HepG2 (cell line): Measurements from ENCODE around the gene KCNIP3. TPM values are rescaled to one million over a fixed set of nuclear protein-coding genes. Genes with fewer than 3 reads are reported as not detected.

Experiments
- ARID2 ChIP-seq: sonication (generic); formaldehyde crosslinking; IDR thresholded peaks from 2 replicates; pipeline ENCODE4 v1.8.1; 2022; ENCODE audit warnings: mild to moderate bottlenecking, missing genetic modification reagents, borderline replicate concordance
- ATF7 ChIP-seq, 2 experiments: fragments of 450-650 bp in 1 of 2; sonication (generic) in 1 of 2; formaldehyde crosslinking in 1 of 2; IDR thresholded peaks; 2 replicates each; pipeline versions ENCODE4 v1.4.0 to v1.6.1; 2016 to 2020; ENCODE audit warnings: antibody characterized with exemption in 1 of 2, mild to moderate bottlenecking in 1 of 2, missing genetic modification reagents in 1 of 2
- ISX ChIP-seq: sonication (generic); formaldehyde crosslinking; conservative IDR thresholded peaks from 2 replicates; pipeline ENCODE4 v1.5.0; 2020; ENCODE audit warnings: missing genetic modification reagents
- SALL1 ChIP-seq: sonication (generic); formaldehyde crosslinking; IDR thresholded peaks from 2 replicates; pipeline ENCODE4 v1.8.0; 2022; ENCODE audit warnings: mild to moderate bottlenecking, missing genetic modification reagents
- SRSF1 ChIP-seq: fragments of 200-400 bp; formaldehyde crosslinking; optimal IDR thresholded peaks from 2 replicates; pipeline ENCODE3; 2017; ENCODE audit warnings: mild to moderate bottlenecking, low read depth, low read length, moderate library complexity
- XRCC5 ChIP-seq: fragments of 200-400 bp; formaldehyde crosslinking; optimal IDR thresholded peaks from 2 replicates; pipeline ENCODE3; 2017; ENCODE audit warnings: mild to moderate bottlenecking, low read length
- YEATS4 ChIP-seq: sonication (generic); formaldehyde crosslinking; IDR thresholded peaks from 2 replicates; pipeline ENCODE4 v1.4.0; 2020; ENCODE audit warnings: missing genetic modification reagents, borderline replicate concordance
- ZNF7 ChIP-seq: IDR thresholded peaks from 2 replicates; pipeline ENCODE4 v1.6.1; 2016; ENCODE audit warnings: missing biosample characterization, missing genetic modification reagents
- polyA plus RNA-seq, 8 experiments: library from polyadenylated mRNA; depleted of rRNA in 3 of 8; stranded (reverse) in 7 of 8; unstranded in 1 of 8; fragments of >200 nt; fragmentation: Illumina TruSeq in 4 of 8; extraction: Trizol in 4 of 8; gene quantifications; 2 replicates each; pipeline versions ENCODE4 v1.2.1 to v1.2.3, GENCODE V29; 2011 to 2016; ENCODE audit warnings: low read depth in 4 of 8, missing spikeins in 1 of 8, mixed read lengths in 1 of 8; ENCODE audit not compliant: insufficient read depth in 1 of 8
- total RNA-seq, 5 experiments: library from RNA; depleted of rRNA; stranded (reverse); fragments of >200 nt; fragmentation: Illumina TruSeq; extraction: Trizol; gene quantifications; 2 replicates each; pipeline ENCODE4 v1.2.3, GENCODE V29; 2016; ENCODE audit warnings: low read depth in 1 of 5
- TF ChIP-seq, protein P1 (sequence below): sonication (generic); formaldehyde crosslinking; IDR thresholded peaks from 2 replicates; pipeline ENCODE4 v1.4.0; 2020; ENCODE audit warnings: missing genetic modification reagents, borderline replicate concordance
- TF ChIP-seq, protein P2 (sequence below): sonication (generic); formaldehyde crosslinking; IDR thresholded peaks from 2 replicates; pipeline ENCODE4 v1.5.0; 2020; ENCODE audit warnings: missing genetic modification reagents

KCNIP3 gene
- total and polyA plus RNA-seq, 2 of the 13 experiments (the other 11 are each of a cell fraction or from before 2014, with no cell fraction given): not detected

DNA sequence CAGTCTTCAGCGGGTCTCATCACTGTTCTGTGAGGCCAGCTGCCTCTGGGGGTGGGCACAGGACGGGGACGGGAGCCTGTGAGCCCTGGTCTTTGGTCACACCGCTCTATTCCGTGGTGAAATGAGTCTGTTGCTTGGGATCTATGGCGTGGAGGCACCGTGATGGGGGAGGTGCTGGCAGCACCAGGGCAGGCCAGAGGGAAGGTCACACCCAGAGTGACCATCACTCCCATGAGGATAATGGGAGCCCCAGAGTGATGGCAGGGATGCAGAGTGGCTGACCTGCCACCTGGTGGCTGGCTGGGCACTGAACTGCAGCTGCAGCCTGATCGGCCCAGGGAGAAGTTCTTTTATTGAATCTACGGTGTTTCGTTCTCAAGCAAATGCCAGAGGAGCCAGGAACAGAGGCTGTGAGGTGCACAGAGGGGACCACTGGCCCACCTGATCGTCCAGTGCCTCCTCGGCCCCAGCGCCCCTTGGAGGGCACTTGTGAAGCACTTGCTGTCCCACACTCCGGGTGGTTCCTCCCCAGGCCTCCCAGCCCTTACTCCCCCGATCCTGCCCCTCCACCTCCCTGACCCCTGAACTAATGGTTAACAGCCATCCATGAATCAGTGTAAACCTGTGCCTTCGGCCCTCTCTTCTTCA is 17.9 kb downstream of the KCNIP3 start (continued):
- TF ChIP-seq XRCC5 (peak; percentile 65), YEATS4 (CRISPR knock-in tag) (no peak), ATF7 (IDR thresholded peaks at IDR 0.05) (no peak), ATF7 (CRISPR knock-in tag; IDR thresholded peaks at IDR 0.05) (no peak), SRSF1 (no peak), ISX (no peak), ZNF7 (CRISPR knock-in tag) (no peak), SALL1 (peak; percentile 18; the same call in 1 of the 2 replicates), ARID2 (CRISPR knock-in tag) (no peak)
- TF ChIP-seq, protein P1, sequence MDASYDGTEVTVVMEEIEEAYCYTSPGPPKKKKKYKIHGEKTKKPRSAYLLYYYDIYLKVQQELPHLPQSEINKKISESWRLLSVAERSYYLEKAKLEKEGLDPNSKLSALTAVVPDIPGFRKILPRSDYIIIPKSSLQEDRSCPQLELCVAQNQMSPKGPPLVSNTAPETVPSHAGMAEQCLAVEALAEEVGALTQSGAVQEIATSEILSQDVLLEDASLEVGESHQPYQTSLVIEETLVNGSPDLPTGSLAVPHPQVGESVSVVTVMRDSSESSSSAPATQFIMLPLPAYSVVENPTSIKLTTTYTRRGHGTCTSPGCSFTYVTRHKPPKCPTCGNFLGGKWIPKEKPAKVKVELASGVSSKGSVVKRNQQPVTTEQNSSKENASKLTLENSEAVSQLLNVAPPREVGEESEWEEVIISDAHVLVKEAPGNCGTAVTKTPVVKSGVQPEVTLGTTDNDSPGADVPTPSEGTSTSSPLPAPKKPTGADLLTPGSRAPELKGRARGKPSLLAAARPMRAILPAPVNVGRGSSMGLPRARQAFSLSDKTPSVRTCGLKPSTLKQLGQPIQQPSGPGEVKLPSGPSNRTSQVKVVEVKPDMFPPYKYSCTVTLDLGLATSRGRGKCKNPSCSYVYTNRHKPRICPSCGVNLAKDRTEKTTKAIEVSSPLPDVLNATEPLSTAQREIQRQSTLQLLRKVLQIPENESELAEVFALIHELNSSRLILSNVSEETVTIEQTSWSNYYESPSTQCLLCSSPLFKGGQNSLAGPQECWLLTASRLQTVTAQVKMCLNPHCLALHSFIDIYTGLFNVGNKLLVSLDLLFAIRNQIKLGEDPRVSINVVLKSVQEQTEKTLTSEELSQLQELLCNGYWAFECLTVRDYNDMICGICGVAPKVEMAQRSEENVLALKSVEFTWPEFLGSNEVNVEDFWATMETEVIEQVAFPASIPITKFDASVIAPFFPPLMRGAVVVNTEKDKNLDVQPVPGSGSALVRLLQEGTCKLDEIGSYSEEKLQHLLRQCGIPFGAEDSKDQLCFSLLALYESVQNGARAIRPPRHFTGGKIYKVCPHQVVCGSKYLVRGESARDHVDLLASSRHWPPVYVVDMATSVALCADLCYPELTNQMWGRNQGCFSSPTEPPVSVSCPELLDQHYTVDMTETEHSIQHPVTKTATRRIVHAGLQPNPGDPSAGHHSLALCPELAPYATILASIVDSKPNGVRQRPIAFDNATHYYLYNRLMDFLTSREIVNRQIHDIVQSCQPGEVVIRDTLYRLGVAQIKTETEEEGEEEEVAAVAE: no peak
- TF ChIP-seq, protein P2, sequence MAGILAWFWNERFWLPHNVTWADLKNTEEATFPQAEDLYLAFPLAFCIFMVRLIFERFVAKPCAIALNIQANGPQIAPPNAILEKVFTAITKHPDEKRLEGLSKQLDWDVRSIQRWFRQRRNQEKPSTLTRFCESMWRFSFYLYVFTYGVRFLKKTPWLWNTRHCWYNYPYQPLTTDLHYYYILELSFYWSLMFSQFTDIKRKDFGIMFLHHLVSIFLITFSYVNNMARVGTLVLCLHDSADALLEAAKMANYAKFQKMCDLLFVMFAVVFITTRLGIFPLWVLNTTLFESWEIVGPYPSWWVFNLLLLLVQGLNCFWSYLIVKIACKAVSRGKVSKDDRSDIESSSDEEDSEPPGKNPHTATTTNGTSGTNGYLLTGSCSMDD (CRISPR knock-in tag): no peak
